RWPE1 (cell line): ENCODE data around the gene ITPKB.
"Not testable (repeated sequence)": the region's sequence is repeated elsewhere in the genome, so short reads cannot be mapped to it uniquely, and the experiment has no call there.

Experiments
- CTCF ChIA-PET: fragments of 350-600 bp; sonication (Branson Sonifier 250); formaldehyde crosslinking; extraction: SDS; loops from one replicate; lab custom pipeline; 2021; lab: Yijun Ruan, JAX
- POLR2A ChIA-PET: fragments of 400-600 bp; formaldehyde crosslinking; extraction: SDS; loops from one replicate; lab custom pipeline; 2020; ENCODE audit warnings: antibody characterized with exemption; ENCODE audit not compliant: low non-redundant PET; lab: Yijun Ruan, JAX
- DNase-seq: peaks from one replicate; pipeline ENCODE4 v3.0.0; 2012; ENCODE audit warnings: low spot score
- H3K27ac ChIP-seq: fragments of 450-650 bp; 2 replicates; pipeline ENCODE4 v1.5.1; 2017
- TF ChIP-seq, protein P1 (sequence below): fragments of 450-650 bp; conservative IDR thresholded peaks from 2 replicates; pipeline ENCODE4 v1.5.1; 2017; ENCODE audit warnings: low read depth, mild to moderate bottlenecking

The ITPKB gene

DNA sequence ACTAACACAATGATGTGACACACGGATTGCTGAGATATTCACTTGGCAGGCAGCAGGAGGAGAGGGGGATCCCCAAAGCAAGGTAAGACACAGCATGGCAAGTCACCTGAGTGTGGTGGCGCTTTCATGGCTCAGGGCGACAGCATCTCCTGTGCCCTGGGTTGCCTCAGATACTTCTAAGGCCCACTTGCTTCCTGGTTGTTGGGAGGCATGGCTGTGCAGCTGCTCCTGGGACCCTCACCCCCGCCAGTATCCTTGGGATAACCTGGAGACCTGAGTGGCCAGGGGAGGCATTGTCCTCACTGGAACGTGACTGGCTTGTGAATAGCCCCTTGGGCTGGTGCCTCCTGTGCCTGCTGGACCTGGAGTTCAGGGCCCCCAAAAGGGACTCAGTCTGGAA, 120.7 kb downstream of the ITPKB start:
- CTCF ChIA-PET, result interaction anchor here (1.0 to 2.7 kb wide), 3 partner anchors 8 to 17 kb away, joined by 4 to 9 read pairs (median 5); no protein-coding TSS in a partner anchor
- TF ChIP-seq, protein P1, sequence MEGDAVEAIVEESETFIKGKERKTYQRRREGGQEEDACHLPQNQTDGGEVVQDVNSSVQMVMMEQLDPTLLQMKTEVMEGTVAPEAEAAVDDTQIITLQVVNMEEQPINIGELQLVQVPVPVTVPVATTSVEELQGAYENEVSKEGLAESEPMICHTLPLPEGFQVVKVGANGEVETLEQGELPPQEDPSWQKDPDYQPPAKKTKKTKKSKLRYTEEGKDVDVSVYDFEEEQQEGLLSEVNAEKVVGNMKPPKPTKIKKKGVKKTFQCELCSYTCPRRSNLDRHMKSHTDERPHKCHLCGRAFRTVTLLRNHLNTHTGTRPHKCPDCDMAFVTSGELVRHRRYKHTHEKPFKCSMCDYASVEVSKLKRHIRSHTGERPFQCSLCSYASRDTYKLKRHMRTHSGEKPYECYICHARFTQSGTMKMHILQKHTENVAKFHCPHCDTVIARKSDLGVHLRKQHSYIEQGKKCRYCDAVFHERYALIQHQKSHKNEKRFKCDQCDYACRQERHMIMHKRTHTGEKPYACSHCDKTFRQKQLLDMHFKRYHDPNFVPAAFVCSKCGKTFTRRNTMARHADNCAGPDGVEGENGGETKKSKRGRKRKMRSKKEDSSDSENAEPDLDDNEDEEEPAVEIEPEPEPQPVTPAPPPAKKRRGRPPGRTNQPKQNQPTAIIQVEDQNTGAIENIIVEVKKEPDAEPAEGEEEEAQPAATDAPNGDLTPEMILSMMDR, result no peak
- no peak overlapping the region for H3K27ac ChIP-seq
- no peak for DNase-seq
- POLR2A ChIA-PET, result no interaction called here

DNA sequence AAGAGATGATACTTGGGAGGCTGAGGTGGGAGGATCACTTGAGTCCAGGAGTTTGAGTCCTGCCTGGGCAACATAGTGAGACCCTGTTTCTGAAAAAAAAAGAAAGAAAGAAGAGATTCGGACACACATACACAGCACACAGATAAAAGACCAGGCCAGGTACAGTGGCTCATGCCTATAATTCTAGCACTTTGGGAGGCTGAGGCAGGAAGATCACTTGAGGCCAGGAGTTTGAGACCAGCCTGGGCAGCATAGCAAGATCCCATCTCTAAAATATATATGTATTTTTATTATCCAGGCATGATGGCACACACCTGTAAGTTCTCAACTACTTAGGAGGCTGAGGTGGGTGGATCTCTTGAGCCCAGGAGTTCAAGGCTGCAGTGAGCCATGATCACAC, 121.4 kb downstream of the ITPKB start:
- CTCF ChIA-PET, result interaction anchor here (0.9 to 2.7 kb wide), 4 partner anchors 9 to 17 kb away, joined by 4 to 9 read pairs (median 7); no protein-coding TSS in a partner anchor
- POLR2A ChIA-PET, H3K27ac ChIP-seq, DNase-seq: not testable (repeated sequence)

DNA sequence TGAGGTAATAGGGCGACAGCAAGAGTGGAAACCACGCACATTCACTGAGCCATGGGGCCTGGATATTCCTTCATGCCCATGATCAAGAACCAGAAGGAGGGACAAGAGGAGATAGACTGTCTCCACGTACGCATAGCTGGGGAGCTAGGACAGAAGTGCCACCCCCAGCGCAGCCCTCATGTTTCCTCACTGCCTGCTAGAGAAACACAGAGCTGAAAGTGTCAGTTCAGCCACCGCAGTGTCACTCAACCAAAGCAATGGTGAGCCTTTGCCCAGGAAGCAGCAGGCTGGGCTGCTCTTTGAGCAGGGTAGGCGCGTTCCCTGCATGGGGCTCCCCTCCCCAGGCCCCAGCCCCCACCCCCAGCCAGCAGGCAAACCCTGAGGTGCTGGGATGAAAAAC, 122.0 kb downstream of the ITPKB start:
- POLR2A ChIA-PET, result no interaction called here
- TF ChIP-seq, protein P1, result no peak
- DNase-seq, result no peak
- no peak overlapping the region for H3K27ac ChIP-seq
- CTCF ChIA-PET, result interaction anchor here (0.6 to 0.9 kb wide), 2 partner anchors 8 to 198 kb away, joined by 3 to 9 read pairs; no protein-coding TSS in a partner anchor

DNA sequence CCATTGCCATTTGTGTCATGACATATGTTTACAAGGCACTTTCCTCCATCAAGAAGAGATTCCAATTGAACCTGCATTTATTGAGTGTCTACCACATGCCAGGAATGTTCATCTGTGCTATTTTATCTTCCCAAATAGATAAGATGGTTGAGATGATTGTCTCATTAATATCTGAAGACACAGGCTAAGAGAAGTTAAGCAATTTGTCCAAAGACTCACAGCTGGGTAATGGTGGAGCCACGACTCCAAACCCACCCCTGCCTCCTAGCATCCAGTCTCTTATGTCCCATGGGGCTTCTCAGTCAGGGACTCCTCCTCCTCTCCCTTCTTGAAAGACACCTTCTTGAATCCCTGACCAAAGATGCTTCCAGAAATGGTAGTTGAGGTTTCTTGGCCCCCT, 122.4 kb downstream of the ITPKB start:
- TF ChIP-seq, protein P1, result no peak
- no peak overlapping the region for H3K27ac ChIP-seq
- CTCF ChIA-PET, result interaction anchor here (0.9 kb wide), 1 partner anchor 8 kb away, joined by 9 read pairs; no protein-coding TSS in a partner anchor
- no peak for DNase-seq
- POLR2A ChIA-PET, result no interaction called here

DNA sequence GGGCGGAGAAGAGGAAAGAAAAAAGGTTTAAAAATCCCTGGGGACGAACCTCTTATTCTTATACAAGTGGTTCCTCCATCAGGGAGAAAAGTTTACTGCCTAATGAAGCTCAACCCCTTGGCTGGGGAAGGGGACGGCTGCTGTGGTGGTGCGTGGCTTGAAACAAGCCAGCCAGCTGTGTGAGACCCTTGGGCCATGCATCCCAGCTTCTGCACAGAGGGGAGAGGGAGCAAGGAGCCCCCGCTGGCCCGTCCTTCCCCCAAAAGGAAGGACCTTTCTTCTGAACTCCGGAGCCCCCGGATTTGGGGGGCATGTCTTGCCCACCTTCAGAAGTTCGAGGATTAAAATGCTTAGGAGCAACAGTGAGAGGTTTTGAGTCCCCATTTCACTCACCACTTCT, 123.2 kb downstream of the ITPKB start:
- TF ChIP-seq, protein P1, result no peak
- POLR2A ChIA-PET, result no interaction called here
- CTCF ChIA-PET, result interaction anchor here (0.9 to 1.1 kb wide), 2 partner anchors 11 to 212 kb away, joined by 3 read pairs; no protein-coding TSS in a partner anchor
- no peak for DNase-seq
- no peak overlapping the region for H3K27ac ChIP-seq

DNA sequence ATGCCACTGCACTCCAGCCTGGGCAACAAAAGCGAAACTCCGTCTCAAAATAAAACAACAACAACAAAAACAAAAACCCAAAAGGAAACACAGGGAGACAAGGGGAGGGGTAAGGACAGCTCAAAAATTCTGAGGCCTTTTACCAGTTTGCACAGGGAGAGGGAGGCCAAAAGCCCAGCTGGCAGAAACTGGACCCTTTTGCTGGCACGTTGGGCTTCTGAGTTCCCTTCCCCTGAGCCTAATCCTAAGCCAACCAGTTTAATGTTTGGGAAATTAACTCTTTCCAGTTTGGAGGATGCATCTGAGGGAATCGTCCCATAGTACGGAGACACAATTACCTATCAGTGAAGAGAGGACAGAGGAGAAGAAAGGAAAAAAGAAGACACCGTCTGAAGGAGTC, 127.1 kb downstream of the ITPKB start:
- DNase-seq, POLR2A ChIA-PET, H3K27ac ChIP-seq: not testable (repeated sequence)
- CTCF ChIA-PET, result interaction anchor here (0.5 to 0.6 kb wide), 3 partner anchors 21 to 231 kb away, joined by 3 to 4 read pairs (median 3); no protein-coding TSS in a partner anchor

DNA sequence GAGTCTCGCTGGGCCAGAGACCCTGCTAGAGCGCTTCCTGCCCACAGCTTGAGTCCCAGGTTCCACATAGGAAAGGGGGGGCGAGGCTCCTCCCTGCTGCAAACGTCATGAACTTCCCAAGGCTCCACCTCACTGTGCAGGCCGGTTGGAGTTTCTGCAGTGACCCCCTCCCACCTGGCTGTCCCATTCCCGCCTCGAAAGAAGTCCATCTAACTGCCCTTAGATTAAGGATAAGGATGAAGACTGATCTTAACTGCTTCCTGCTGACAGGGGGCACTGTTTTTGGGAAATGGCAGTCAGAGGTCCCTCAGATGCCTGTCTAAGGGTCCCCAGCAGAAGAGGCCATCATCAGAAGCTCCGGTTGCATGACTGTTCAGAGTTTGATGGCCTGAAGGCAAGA, 127.8 kb downstream of the ITPKB start:
- CTCF ChIA-PET, result interaction anchor here (0.5 kb wide), 1 partner anchor 229 kb away, joined by 4 read pairs; no protein-coding TSS in a partner anchor
- DNase-seq, result no peak

More for the DNA sequence above, 127.8 kb downstream of the ITPKB start:
- POLR2A ChIA-PET, result no interaction called here
- H3K27ac ChIP-seq, result no peak overlapping the region
- TF ChIP-seq, protein P1, result no peak
